ENCODE results near the gene DCAF7. TPM values are rescaled to one million over a fixed set of nuclear protein-coding genes. Genes with fewer than 3 reads are reported as not detected.

DCAF7 gene
- total and polyA plus RNA-seq, 11 donors, result 9.9 to 61.8 (median 41.2) TPM

- DNase-seq (no peak), ATAC-seq (no peak)
- H3K4me1 ChIP-seq, result no peaks in the 10 kb centered on the region
- TF ChIP-seq CTCF (IDR thresholded peaks at IDR 0.05), result no peak
- no peak for TF ChIP-seq POLR2A (IDR thresholded peaks at IDR 0.05)
- H3K36me3 ChIP-seq, result peaks cover 0 to 67% (median 55%) of the 10 kb centered on the region in 9 donors
- no peaks in the 10 kb centered on the region for H3K27me3 ChIP-seq
- no peak overlapping the region for H3K4me3 ChIP-seq
- WGBS, 4 donors, result 82 to 89% (median 87%) methylated on average over 3 of the region's 3 CpGs
- no peak overlapping the region for H3K27ac ChIP-seq
- intact Hi-C loops (cut with DNase I), result no loop called here
- H3K9me3 ChIP-seq, result no peaks in the 10 kb centered on the region
These were observed 42.5 kb downstream of the DCAF7 start for GRCh38 chr17:63592797-63593196.

- Histone ChIP-seq H3K4me3 (no peak overlapping the region), H3K4me1 (peaks cover 0 to 5% (median 2%) of the 10 kb centered on the region in 12 donors), H3K9me3 (no peaks in the 10 kb centered on the region), H3K36me3 (peaks cover 0 to 43% (median 33%) of the 10 kb centered on the region in 9 donors), H3K27me3 (no peaks in the 10 kb centered on the region), H3K27ac (no peak overlapping the region)
- DNase-seq (no peak), ATAC-seq (no peak)
- intact Hi-C loops (cut with DNase I), result loop anchor here in 1 of 10 donors (5.0 kb wide), 1 partner anchor 43 kb away; the partner anchor contains the start of gene DCAF7
- 97 to 99% (median 98%) methylated on average over 3 of the region's 3 CpGs for WGBS, 4 donors
- TF ChIP-seq CTCF (IDR thresholded peaks at IDR 0.05), result no peak
These were observed 44.9 kb downstream of the DCAF7 start for GRCh38 chr17:63595132-63595531.

- no peak overlapping the region for H3K4me3 ChIP-seq
- H3K9me3 ChIP-seq, result no peaks in the 10 kb centered on the region
- H3K36me3 ChIP-seq, result peaks cover 0 to 24% (median 14%) of the 10 kb centered on the region in 9 donors
- H3K27ac ChIP-seq, result peak overlapping the region in 1 of 12 donors; percentile 9
- WGBS, 4 donors, result 60 to 71% (median 69%) methylated on average over 6 of the region's 6 CpGs
- peaks cover 0 to 18% (median 12%) of the 10 kb centered on the region in 12 donors for H3K4me1 ChIP-seq
- H3K27me3 ChIP-seq, result no peaks in the 10 kb centered on the region
- intact Hi-C loops (cut with DNase I), result loop anchor here in 1 of 10 donors (5.0 kb wide), 1 partner anchor 45 kb away; the partner anchor contains the start of gene DCAF7
- TF ChIP-seq POLR2A (IDR thresholded peaks at IDR 0.05), result no peak
- TF ChIP-seq CTCF (IDR thresholded peaks at IDR 0.05), result no peak
- ATAC-seq, result no peak
- DNase-seq, result no peak
These were observed 46.7 kb downstream of the DCAF7 start for GRCh38 chr17:63596856-63597586.

- intact Hi-C loops (cut with DNase I), result loop anchor here in 1 of 10 donors (5.0 kb wide), 1 partner anchor 46 kb away; the partner anchor contains the start of gene DCAF7
- H3K4me1 ChIP-seq, result peaks cover 0 to 24% (median 13%) of the 10 kb centered on the region in 12 donors
- ATAC-seq, result no peak
- DNase-seq, result no peak
- H3K4me3 ChIP-seq, result no peak overlapping the region
- no peaks in the 10 kb centered on the region for H3K27me3 ChIP-seq
- 88 to 93% (median 90%) methylated on average over 2 of the region's 2 CpGs for WGBS, 4 donors
- H3K9me3 ChIP-seq, result no peaks in the 10 kb centered on the region
- peaks cover 0 to 20% (median 6%) of the 10 kb centered on the region in 9 donors for H3K36me3 ChIP-seq
- TF ChIP-seq POLR2A (IDR thresholded peaks at IDR 0.05), result no peak
- no peak for TF ChIP-seq CTCF (IDR thresholded peaks at IDR 0.05)
- no peak overlapping the region for H3K27ac ChIP-seq
These were observed 48.0 kb downstream of the DCAF7 start for GRCh38 chr17:63598281-63598680.

Data from heart left ventricle (tissue), 16 donors.